22Rv1 (cell line): Measurements from ENCODE around the gene CCDC40.

Experiments used
- H3K27ac ChIP-seq: fragments of 450-650 bp; 2 replicates; pipeline ENCODE4 v1.5.1; 2017
- ZFX ChIP-seq: fragments of 450-650 bp; IDR thresholded peaks from 2 replicates; pipeline ENCODE4 v1.6.1; 2017; ENCODE audit warnings: antibody characterized with exemption, borderline replicate concordance
- TF ChIP-seq, protein P1 (sequence below): fragments of 450-650 bp; IDR thresholded peaks from 2 replicates; pipeline ENCODE4 v1.5.1; 2017; ENCODE audit warnings: mild to moderate bottlenecking

Gene CCDC40

DNA sequence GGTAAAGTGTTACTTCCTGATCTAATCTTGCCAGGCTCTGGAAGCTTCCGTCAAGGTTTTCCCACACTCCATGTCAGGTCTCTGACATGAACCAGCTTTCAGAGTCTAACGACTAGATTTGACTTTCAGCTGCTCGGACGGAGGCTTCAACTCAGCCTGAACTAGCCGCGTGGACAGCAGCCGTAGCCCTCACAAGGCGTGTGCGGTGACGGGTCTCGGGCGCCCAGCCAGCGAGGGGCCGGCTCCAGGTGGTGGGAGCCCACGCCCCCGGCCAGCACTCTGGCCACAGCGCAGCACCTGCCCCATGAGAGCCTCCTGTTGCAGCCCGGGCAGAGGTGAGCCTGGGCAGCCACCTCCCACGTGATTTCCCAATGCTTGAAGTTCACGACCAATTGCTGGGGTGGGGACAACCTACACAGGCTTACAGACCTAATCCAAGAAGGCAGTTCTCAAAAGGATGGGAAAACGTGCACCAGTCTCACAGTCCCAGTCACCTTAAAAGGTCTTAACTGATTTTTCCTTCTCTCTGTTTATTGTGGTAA lies 46.3 kb upstream of the CCDC40 start:
- no peak for TF ChIP-seq ZFX
- TF ChIP-seq, protein P1, sequence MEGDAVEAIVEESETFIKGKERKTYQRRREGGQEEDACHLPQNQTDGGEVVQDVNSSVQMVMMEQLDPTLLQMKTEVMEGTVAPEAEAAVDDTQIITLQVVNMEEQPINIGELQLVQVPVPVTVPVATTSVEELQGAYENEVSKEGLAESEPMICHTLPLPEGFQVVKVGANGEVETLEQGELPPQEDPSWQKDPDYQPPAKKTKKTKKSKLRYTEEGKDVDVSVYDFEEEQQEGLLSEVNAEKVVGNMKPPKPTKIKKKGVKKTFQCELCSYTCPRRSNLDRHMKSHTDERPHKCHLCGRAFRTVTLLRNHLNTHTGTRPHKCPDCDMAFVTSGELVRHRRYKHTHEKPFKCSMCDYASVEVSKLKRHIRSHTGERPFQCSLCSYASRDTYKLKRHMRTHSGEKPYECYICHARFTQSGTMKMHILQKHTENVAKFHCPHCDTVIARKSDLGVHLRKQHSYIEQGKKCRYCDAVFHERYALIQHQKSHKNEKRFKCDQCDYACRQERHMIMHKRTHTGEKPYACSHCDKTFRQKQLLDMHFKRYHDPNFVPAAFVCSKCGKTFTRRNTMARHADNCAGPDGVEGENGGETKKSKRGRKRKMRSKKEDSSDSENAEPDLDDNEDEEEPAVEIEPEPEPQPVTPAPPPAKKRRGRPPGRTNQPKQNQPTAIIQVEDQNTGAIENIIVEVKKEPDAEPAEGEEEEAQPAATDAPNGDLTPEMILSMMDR: no peak
- H3K27ac ChIP-seq: peak overlapping the region; percentile 97

DNA sequence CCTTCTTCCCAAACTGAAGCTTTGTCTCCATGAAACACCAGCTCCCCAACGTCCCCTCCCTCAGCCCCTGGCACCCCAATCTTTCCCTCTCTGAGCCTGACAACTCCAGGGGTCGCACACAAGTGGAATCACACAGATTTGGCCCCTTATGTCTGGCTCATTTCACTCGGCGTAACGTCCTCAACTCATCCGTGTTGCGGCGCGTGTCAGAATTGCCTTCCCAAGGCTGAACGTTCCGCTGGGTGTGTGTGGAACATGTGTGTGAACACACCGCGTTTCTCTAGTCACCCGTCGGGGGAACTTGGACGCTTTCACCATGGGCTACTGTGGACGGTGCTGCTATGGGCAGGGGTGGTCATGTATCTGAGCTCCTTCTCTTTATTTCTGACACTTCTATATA lies 45.7 kb upstream of the CCDC40 start:
- H3K27ac ChIP-seq: peak overlapping the region; percentile 97
- TF ChIP-seq, protein P1: no peak
- no peak for TF ChIP-seq ZFX

DNA sequence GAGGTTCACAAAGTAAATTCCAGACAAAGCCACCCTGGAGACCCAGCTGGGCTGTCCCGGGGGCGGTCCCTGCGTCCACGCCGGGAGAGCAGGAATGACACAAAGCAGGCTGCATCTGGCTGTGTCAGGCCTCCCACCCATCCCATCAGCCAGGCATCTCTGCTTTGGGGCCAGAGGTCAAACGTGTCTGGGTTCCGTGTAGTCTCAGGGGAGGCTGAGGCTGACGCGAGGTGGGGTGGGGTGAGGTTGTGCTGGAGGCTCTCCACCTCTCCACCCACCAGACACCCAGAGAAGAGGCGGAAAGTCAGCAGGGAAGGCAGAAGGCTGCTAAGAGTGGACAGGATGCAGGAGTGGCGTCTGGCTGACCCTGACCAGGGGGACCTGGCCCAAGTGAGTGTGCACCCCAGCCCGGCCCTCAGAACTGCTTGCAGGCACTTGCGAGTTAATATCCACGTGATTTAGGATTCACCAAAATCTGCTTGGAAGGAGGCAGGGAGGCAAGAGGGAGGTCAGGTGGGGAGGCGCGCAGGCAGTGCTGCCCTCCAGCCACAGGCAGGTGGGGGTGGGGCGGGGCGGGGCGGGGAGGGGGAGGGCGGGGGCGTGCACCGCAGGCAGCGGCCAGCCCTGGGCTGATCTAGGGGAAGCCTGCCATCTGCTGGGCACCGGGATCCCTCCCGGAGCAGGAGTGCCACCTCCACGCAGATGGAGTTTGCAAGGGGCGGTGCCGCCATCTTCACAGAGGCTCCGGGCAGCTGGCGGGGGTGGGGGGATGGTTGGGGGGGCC lies 45.1 kb upstream of the CCDC40 start:
- TF ChIP-seq, protein P1: peak; percentile 71
- TF ChIP-seq ZFX: no peak
- peak overlapping the region; percentile 97 for H3K27ac ChIP-seq

DNA sequence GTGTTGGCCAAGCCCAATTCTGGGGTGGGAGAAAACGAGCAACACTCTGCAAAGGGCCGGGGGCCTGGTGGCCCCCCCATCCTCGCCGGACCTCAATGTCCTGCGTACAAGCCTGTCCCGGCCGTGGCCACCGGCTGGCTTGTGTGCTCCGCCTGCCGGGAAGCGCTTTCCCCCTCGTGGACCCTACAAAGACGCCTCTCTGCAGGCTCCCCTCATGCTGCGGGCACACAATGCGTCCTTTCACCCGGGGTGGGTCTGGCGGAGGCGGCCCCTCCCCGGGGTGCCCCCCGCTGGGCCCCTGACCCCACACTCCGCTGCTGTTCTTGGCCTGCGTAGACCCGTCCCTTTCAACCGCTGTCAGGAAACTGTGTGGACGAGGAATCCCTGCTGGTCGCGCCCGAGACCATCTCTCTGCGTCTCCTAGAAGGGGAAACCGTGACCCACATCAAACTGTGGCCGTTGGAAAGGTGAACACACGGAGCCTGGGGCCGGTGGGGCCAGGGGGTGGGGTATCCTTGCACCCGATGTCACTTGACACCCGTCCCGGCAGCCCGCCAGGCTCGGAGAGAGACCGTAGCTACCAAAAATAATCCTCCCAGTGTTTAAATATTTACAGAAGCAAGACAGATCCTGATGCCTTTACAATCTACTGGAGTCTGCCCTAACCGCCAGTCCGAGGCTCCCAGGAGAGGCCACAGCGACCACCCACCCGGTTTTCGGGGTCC lies 44.4 kb upstream of the CCDC40 start:
- TF ChIP-seq, protein P1: peak; percentile 47
- no peak for TF ChIP-seq ZFX
- peak overlapping the region; percentile 97 for H3K27ac ChIP-seq

DNA sequence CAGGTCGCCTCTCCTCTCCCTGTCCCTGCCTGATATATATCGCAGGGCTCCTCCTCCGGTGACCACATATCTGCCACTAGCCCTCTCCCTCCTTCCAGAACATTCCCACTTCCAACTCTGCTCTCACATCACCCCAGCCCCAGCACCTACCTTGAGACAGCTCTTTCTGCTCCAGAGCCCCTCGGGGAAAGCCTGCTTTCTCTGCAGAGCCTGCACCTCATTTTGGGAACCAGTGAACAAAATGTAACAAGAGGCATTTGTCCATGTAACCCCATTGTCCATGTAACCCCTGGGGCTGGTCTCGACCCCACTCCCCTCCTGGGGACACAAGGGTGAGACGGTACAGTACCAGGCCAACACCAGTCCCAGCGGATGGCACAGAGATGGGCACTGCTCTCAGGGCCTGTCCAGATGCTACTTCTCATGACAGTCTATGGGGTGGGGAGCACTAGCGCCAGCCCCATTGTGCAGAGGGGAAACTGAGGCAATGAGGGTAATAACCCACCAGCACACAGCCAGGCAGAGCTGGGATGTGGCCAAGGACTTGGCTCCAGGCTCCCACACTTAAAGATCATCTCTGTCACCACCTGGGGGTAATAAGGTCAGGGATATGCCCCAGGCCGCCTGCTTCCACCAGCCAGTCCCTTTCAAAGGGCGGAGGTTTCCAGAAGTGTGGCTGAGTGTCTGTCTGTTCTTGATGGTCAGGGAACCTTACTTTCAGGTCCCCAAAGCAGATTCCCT lies 43.6 kb upstream of the CCDC40 start:
- H3K27ac ChIP-seq: peak overlapping the region; percentile 97

DNA sequence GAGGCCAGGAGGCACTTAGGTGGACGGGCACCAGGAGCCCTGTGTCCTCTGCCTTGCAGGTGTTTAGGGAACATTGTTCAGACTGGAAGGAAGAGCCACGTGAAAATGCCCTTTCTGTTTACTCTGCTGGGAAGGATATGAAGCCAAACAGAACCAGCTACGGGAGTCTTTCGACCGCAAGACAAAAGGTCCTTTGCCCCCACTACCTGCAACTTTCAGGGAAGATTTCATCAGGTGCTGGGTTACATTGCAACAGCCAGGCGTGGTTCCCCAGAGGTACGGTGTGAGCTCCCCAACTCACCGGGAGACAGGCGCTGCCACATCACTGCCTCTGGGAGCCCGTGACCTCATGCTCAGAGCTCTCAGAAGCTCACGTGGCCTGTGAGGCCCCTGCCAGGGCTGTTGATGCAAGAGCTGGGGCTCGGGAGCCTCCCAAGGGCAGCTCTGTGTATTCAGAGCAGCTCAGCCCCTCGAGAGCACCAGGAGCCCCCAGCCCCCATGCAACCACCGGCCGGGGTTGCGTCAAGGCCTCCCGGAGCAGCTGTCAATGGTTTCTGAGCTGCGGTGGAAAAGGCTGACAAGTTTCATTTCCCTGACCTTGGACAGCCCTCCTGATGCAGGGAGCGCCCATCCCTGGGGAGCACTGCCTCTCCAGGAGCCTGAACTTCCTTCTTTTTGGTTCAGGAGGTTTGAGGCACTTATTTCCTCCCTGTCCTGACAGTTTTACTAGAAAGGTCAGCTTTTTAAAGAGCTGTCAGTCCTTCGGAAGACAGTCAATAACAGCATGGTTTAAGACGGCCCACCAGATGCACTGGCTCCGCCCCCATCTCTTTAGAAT lies 42.8 kb upstream of the CCDC40 start:
- H3K27ac ChIP-seq: peak overlapping the region; percentile 97
- TF ChIP-seq ZFX: no peak
- TF ChIP-seq, protein P1: no peak

More for the DNA sequence above, 43.6 kb upstream of the CCDC40 start:
- TF ChIP-seq, protein P1: no peak
- no peak for TF ChIP-seq ZFX

DNA sequence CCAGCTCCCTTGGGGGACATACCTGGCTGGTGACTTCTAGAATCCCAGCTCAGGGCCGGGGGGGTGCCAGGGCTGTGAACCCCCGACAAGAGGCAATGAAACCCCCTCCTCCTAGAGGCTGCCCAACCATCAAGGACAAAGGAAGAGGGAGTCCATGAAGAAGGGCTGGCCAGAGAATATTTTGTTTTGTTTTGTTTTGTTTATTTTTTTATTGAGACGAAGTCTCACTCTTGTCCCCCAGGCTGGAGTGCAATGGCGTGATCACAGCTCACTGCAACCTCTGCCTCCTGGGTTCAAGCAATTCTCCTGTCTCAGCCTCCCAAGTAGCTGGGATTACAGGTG lies 42.2 kb upstream of the CCDC40 start:
- H3K27ac ChIP-seq: peak overlapping the region; percentile 97
